Kidney epithelial cell (primary cell): ENCODE results near the gene LAMC3. TPM values are rescaled to one million over a fixed set of nuclear protein-coding genes. Genes with fewer than 3 reads are reported as not detected.

Experiments used
- DNase-seq: peaks from one replicate; pipeline ENCODE4 v3.0.0-alpha.2; 2010; ENCODE audit warnings: low read depth
- H3K27me3 ChIP-seq: 2 replicates; pipeline ENCODE4 v1.6.0; 2011; ENCODE audit warnings: low read length; ENCODE audit not compliant: control insufficient read depth, insufficient read depth
- H3K36me3 ChIP-seq: 2 replicates; pipeline ENCODE4 v1.5.1; 2011; ENCODE audit warnings: low read length; ENCODE audit not compliant: control insufficient read depth, insufficient read depth
- H3K4me3 ChIP-seq: 2 replicates; pipeline ENCODE4 v1.5.1; 2011; ENCODE audit warnings: low read depth, mild to moderate bottlenecking, control low read depth, low read length
- CTCF ChIP-seq: IDR thresholded peaks from 2 replicates; pipeline ENCODE4 v1.5.1; 2011; ENCODE audit warnings: mild to moderate bottlenecking, moderate library complexity, low read length, control low read depth, inconsistent platforms; ENCODE audit not compliant: insufficient read depth, poor library complexity, severe bottlenecking
- total RNA-seq: library from RNA; depleted of rRNA; stranded (reverse); fragments of >200 nt; gene quantifications from 2 replicates; pipeline ENCODE4 v1.2.3, GENCODE V29; 2015

Gene LAMC3
- total RNA-seq, 1 donor from 2014 or later, result 7.5 TPM

GRCh38 chr9:131043646-131044045 lies 34.7 kb downstream of the LAMC3 start:
- peaks cover 2% of the 10 kb centered on the region for H3K27me3 ChIP-seq
- no peak overlapping the region for H3K4me3 ChIP-seq
- TF ChIP-seq CTCF, result no peak
- H3K36me3 ChIP-seq, result no peaks in the 10 kb centered on the region
- no peak for DNase-seq

GRCh38 chr9:131045300-131046092 lies 36.5 kb downstream of the LAMC3 start:
- Histone ChIP-seq H3K4me3 (no peak overlapping the region), H3K27me3 (peaks cover 3% of the 10 kb centered on the region), H3K36me3 (no peaks in the 10 kb centered on the region)
- DNase-seq, result no peak
- no peak for TF ChIP-seq CTCF

GRCh38 chr9:131046093-131046380 lies 37.1 kb downstream of the LAMC3 start:
- DNase-seq, result no peak
- no peak for TF ChIP-seq CTCF

GRCh38 chr9:131046581-131047202 lies 37.7 kb downstream of the LAMC3 start:
- Histone ChIP-seq H3K27me3 (peaks cover 3% of the 10 kb centered on the region), H3K4me3 (no peak overlapping the region), H3K36me3 (no peaks in the 10 kb centered on the region)
- peak; percentile 98 for TF ChIP-seq CTCF
- DNase-seq, result peak; percentile 1

More at GRCh38 chr9:131046093-131046380, 37.1 kb downstream of the LAMC3 start:
- Histone ChIP-seq H3K36me3 (no peaks in the 10 kb centered on the region), H3K4me3 (no peak overlapping the region), H3K27me3 (peaks cover 3% of the 10 kb centered on the region)

- H3K27me3 ChIP-seq, result peaks cover 8% of the 10 kb centered on the region
- H3K36me3 ChIP-seq, result no peaks in the 10 kb centered on the region
- H3K4me3 ChIP-seq, result no peak overlapping the region
- DNase-seq, result no peak
- TF ChIP-seq CTCF, result no peak
Measured at GRCh38 chr9:131048332-131048731, 39.4 kb downstream of the LAMC3 start.
